HepG2 (cell line): ENCODE measurements around the gene ANKRD42. TPM values are rescaled to one million over a fixed set of nuclear protein-coding genes. Genes with fewer than 3 reads are reported as not detected.
A peak's percentile ranks its signal among the peaks of the same experiment; 100 is the strongest.

Source experiments
- CBX1 ChIP-seq: IDR thresholded peaks from one replicate; pipeline ENCODE4 v1.6.1; 2016; ENCODE audit warnings: antibody characterized with exemption, low read depth
- ERF ChIP-seq: IDR thresholded peaks from 2 replicates; pipeline ENCODE4 v1.6.1; 2018; ENCODE audit warnings: missing biosample characterization, missing genetic modification reagents
- FOXO1 ChIP-seq: sonication (generic); formaldehyde crosslinking; IDR thresholded peaks from 2 replicates; pipeline ENCODE4 v1.4.0; 2020; ENCODE audit warnings: missing genetic modification reagents
- MYPOP ChIP-seq: sonication (generic); formaldehyde crosslinking; IDR thresholded peaks from 2 replicates; pipeline ENCODE4 v1.8.1; 2023; ENCODE audit warnings: mild to moderate bottlenecking, moderate library complexity, missing genetic modification reagents
- POLR2A ChIP-seq, 2 experiments: IDR thresholded peaks; 2 replicates each; pipeline ENCODE4 v1.6.1; 2011; ENCODE audit warnings: low read depth in 2 of 2, low read length in 2 of 2, mild to moderate bottlenecking in 1 of 2, moderate library complexity in 1 of 2; ENCODE audit not compliant: insufficient read depth in 1 of 2
- SIN3A ChIP-seq: IDR thresholded peaks from 2 replicates; pipeline ENCODE4 v1.6.1; 2011; ENCODE audit warnings: low read depth, mild to moderate bottlenecking, control low read depth, low read length, borderline replicate concordance
- SRSF9 ChIP-seq: fragments of 200-400 bp; formaldehyde crosslinking; IDR thresholded peaks from 2 replicates; pipeline ENCODE4 v1.6.1; 2018; ENCODE audit warnings: borderline replicate concordance, mild to moderate bottlenecking, low read depth, low read length; ENCODE audit not compliant: insufficient read depth, poor library complexity, severe bottlenecking
- ZNF124 ChIP-seq: sonication (generic); formaldehyde crosslinking; IDR thresholded peaks from 2 replicates; pipeline ENCODE4 v1.4.0; 2020; ENCODE audit warnings: missing genetic modification reagents
- ZNF136 ChIP-seq: sonication (generic); formaldehyde crosslinking; IDR thresholded peaks from 2 replicates; pipeline ENCODE4 v1.8.1; 2022; ENCODE audit warnings: low read depth, mild to moderate bottlenecking, moderate library complexity, missing genetic modification reagents
- ZNF607 ChIP-seq: sonication (generic); formaldehyde crosslinking; IDR thresholded peaks from 2 replicates; pipeline ENCODE4 v1.5.1; 2020; ENCODE audit warnings: missing genetic modification reagents, mild to moderate bottlenecking, borderline replicate concordance
- ZNF644 ChIP-seq: IDR thresholded peaks from 2 replicates; pipeline ENCODE4 v1.6.1; 2016; ENCODE audit warnings: low read depth
- ZNF781 ChIP-seq: sonication (generic); formaldehyde crosslinking; IDR thresholded peaks from 2 replicates; pipeline ENCODE4 v1.5.1; 2020; ENCODE audit warnings: borderline replicate concordance, mild to moderate bottlenecking, missing genetic modification reagents; ENCODE audit errors: not compliant biosample characterization
- polyA plus RNA-seq, 8 experiments: library from polyadenylated mRNA; depleted of rRNA in 3 of 8; stranded (reverse) in 7 of 8; unstranded in 1 of 8; fragments of >200 nt; fragmentation: Illumina TruSeq in 4 of 8; extraction: Trizol in 4 of 8; gene quantifications; 2 replicates each; pipeline versions ENCODE4 v1.2.1 to v1.2.3, GENCODE V29; 2011 to 2016; ENCODE audit warnings: low read depth in 4 of 8, missing spikeins in 1 of 8, mixed read lengths in 1 of 8; ENCODE audit not compliant: insufficient read depth in 1 of 8
- total RNA-seq, 5 experiments: library from RNA; depleted of rRNA; stranded (reverse); fragments of >200 nt; fragmentation: Illumina TruSeq; extraction: Trizol; gene quantifications; 2 replicates each; pipeline ENCODE4 v1.2.3, GENCODE V29; 2016; ENCODE audit warnings: low read depth in 1 of 5
- TF ChIP-seq, protein P1 (sequence below): sonication (generic); formaldehyde crosslinking; IDR thresholded peaks from 2 replicates; pipeline ENCODE4 v1.5.0; 2020; ENCODE audit warnings: missing genetic modification reagents
- TF ChIP-seq, protein P2 (sequence below): sonication (generic); formaldehyde crosslinking; IDR thresholded peaks from 2 replicates; pipeline ENCODE4 v1.8.1; 2022; ENCODE audit warnings: mild to moderate bottlenecking, missing genetic modification reagents
- TF ChIP-seq, protein P3 (sequence below): IDR thresholded peaks from 2 replicates; pipeline ENCODE4 v1.6.1; 2016; ENCODE audit warnings: missing compliant biosample characterization, missing genetic modification reagents, borderline replicate concordance
- TF ChIP-seq, protein P4 (sequence below): sonication (generic); formaldehyde crosslinking; IDR thresholded peaks from 2 replicates; pipeline ENCODE4 v1.5.0; 2020; ENCODE audit warnings: mild to moderate bottlenecking, missing genetic modification reagents
- TF ChIP-seq, protein P5 (sequence below): sonication (generic); formaldehyde crosslinking; IDR thresholded peaks from 2 replicates; pipeline ENCODE4 v1.4.0; 2020; ENCODE audit warnings: missing genetic modification reagents

Gene ANKRD42
- total and polyA plus RNA-seq, 2 of the 13 experiments (the other 11 are each of a cell fraction or from before 2014, with no cell fraction given) = 2.2 to 3.7 TPM

GRCh38 chr11:83193315-83194280 lies at the start of gene ANKRD42 (continued):
- TF ChIP-seq, protein P1, sequence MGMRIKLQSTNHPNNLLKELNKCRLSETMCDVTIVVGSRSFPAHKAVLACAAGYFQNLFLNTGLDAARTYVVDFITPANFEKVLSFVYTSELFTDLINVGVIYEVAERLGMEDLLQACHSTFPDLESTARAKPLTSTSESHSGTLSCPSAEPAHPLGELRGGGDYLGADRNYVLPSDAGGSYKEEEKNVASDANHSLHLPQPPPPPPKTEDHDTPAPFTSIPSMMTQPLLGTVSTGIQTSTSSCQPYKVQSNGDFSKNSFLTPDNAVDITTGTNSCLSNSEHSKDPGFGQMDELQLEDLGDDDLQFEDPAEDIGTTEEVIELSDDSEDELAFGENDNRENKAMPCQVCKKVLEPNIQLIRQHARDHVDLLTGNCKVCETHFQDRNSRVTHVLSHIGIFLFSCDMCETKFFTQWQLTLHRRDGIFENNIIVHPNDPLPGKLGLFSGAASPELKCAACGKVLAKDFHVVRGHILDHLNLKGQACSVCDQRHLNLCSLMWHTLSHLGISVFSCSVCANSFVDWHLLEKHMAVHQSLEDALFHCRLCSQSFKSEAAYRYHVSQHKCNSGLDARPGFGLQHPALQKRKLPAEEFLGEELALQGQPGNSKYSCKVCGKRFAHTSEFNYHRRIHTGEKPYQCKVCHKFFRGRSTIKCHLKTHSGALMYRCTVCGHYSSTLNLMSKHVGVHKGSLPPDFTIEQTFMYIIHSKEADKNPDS (CRISPR knock-in tag) = peak; percentile 11; the same call in 1 of the 2 replicates
- TF ChIP-seq, protein P2, sequence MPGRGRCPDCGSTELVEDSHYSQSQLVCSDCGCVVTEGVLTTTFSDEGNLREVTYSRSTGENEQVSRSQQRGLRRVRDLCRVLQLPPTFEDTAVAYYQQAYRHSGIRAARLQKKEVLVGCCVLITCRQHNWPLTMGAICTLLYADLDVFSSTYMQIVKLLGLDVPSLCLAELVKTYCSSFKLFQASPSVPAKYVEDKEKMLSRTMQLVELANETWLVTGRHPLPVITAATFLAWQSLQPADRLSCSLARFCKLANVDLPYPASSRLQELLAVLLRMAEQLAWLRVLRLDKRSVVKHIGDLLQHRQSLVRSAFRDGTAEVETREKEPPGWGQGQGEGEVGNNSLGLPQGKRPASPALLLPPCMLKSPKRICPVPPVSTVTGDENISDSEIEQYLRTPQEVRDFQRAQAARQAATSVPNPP = no peak; the same call in 1 of the 2 replicates
- no peak for TF ChIP-seq ZNF781 (CRISPR knock-in tag)
- no peak for TF ChIP-seq SRSF9
- TF ChIP-seq, protein P3, sequence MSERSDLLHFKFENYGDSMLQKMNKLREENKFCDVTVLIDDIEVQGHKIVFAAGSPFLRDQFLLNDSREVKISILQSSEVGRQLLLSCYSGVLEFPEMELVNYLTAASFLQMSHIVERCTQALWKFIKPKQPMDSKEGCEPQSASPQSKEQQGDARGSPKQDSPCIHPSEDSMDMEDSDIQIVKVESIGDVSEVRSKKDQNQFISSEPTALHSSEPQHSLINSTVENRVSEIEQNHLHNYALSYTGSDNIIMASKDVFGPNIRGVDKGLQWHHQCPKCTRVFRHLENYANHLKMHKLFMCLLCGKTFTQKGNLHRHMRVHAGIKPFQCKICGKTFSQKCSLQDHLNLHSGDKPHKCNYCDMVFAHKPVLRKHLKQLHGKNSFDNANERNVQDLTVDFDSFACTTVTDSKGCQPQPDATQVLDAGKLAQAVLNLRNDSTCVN = no peak
- TF ChIP-seq ZNF644 (CRISPR knock-in tag) = no peak
- peak; percentile 33 for TF ChIP-seq CBX1
- TF ChIP-seq MYPOP (CRISPR knock-in tag) = peak; percentile 63; the same call in 1 of the 2 replicates
- peak; percentile 56; the same call in 1 of the 2 replicates for TF ChIP-seq ZNF124
- no peak for TF ChIP-seq FOXO1 (CRISPR knock-in tag)
- TF ChIP-seq, protein P4, sequence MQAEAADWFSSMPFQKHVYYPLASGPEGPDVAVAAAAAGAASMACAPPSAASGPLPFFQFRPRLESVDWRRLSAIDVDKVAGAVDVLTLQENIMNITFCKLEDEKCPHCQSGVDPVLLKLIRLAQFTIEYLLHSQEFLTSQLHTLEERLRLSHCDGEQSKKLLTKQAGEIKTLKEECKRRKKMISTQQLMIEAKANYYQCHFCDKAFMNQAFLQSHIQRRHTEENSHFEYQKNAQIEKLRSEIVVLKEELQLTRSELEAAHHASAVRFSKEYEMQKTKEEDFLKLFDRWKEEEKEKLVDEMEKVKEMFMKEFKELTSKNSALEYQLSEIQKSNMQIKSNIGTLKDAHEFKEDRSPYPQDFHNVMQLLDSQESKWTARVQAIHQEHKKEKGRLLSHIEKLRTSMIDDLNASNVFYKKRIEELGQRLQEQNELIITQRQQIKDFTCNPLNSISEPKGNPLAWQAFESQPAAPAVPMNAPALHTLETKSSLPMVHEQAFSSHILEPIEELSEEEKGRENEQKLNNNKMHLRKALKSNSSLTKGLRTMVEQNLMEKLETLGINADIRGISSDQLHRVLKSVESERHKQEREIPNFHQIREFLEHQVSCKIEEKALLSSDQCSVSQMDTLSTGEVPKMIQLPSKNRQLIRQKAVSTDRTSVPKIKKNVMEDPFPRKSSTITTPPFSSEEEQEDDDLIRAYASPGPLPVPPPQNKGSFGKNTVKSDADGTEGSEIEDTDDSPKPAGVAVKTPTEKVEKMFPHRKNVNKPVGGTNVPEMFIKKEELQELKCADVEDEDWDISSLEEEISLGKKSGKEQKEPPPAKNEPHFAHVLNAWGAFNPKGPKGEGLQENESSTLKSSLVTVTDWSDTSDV (CRISPR knock-in tag) = peak; percentile 66; the same call in 1 of the 2 replicates
- no peak for TF ChIP-seq ZNF136 (CRISPR knock-in tag)
- TF ChIP-seq SIN3A = peak; percentile 96
- peak; percentile 78 to 80; a peak in 3 of 4 replicates for TF ChIP-seq POLR2A (IDR thresholded peaks at IDR 0.05; ENCODE audit: insufficient read depth in 1 of 2, low read depth in 2 of 2, low read length in 2 of 2)
- TF ChIP-seq, protein P5, sequence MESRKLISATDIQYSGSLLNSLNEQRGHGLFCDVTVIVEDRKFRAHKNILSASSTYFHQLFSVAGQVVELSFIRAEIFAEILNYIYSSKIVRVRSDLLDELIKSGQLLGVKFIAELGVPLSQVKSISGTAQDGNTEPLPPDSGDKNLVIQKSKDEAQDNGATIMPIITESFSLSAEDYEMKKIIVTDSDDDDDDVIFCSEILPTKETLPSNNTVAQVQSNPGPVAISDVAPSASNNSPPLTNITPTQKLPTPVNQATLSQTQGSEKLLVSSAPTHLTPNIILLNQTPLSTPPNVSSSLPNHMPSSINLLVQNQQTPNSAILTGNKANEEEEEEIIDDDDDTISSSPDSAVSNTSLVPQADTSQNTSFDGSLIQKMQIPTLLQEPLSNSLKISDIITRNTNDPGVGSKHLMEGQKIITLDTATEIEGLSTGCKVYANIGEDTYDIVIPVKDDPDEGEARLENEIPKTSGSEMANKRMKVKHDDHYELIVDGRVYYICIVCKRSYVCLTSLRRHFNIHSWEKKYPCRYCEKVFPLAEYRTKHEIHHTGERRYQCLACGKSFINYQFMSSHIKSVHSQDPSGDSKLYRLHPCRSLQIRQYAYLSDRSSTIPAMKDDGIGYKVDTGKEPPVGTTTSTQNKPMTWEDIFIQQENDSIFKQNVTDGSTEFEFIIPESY = no peak
- TF ChIP-seq ERF (CRISPR knock-in tag) = peak; percentile 73; the same call in 1 of the 2 replicates
- no peak; the same call in 1 of the 2 replicates for TF ChIP-seq ZNF607 (CRISPR knock-in tag)
